ENCODE results near the gene PEX5L. TPM values are rescaled to one million over a fixed set of nuclear protein-coding genes. Genes with fewer than 3 reads are reported as not detected.
A peak's percentile ranks its signal among the peaks of the same experiment; 100 is the strongest.

The PEX5L gene
- total RNA-seq, 2 donors from 2014 or later, result not detected

- Histone ChIP-seq H3K4me1 (ENCODE audit: control insufficient read depth in 1 of 2, low read depth in 2 of 2) (no peaks in the 10 kb centered on the region), H3K27me3 (replicated peaks; ENCODE audit: insufficient read depth) (no peaks in the 10 kb centered on the region), H3K4me3 (no peak overlapping the region), H3K27ac (no peak overlapping the region), H3K36me3 (no peaks in the 10 kb centered on the region), H3K9me3 (no peaks in the 10 kb centered on the region)
- no peak for TF ChIP-seq CTCF (IDR thresholded peaks at IDR 0.05)
- no peak for DNase-seq (ENCODE audit: low spot score)
- no peak for ATAC-seq (ENCODE audit: insufficient number of reproducible peaks, low FRiP score, low read depth)
Measured at GRCh38 chr3:179949412-179949811, 87.3 kb downstream of the PEX5L start.

GRCh38 chr3:179948740-179949139, 88.0 kb downstream of the PEX5L start:
- ATAC-seq (ENCODE audit: insufficient number of reproducible peaks, low FRiP score, low read depth) (no peak), DNase-seq (ENCODE audit: low spot score) (no peak)
- no peaks in the 10 kb centered on the region for H3K9me3 ChIP-seq
- no peaks in the 10 kb centered on the region for H3K27me3 ChIP-seq (replicated peaks; ENCODE audit: insufficient read depth)
- H3K4me3 ChIP-seq, result no peak overlapping the region
- no peaks in the 10 kb centered on the region for H3K36me3 ChIP-seq
- no peaks in the 10 kb centered on the region for H3K4me1 ChIP-seq (ENCODE audit: control insufficient read depth in 1 of 2, low read depth in 2 of 2)
- H3K27ac ChIP-seq, result no peak overlapping the region
- no peak for TF ChIP-seq CTCF (IDR thresholded peaks at IDR 0.05)

- no peaks in the 10 kb centered on the region for H3K4me1 ChIP-seq (ENCODE audit: control insufficient read depth in 1 of 2, low read depth in 2 of 2)
- H3K27me3 ChIP-seq (replicated peaks; ENCODE audit: insufficient read depth), result no peaks in the 10 kb centered on the region
- no peaks in the 10 kb centered on the region for H3K36me3 ChIP-seq
- ATAC-seq (ENCODE audit: insufficient number of reproducible peaks, low FRiP score, low read depth) (no peak), DNase-seq (ENCODE audit: low spot score) (no peak)
- TF ChIP-seq CTCF (IDR thresholded peaks at IDR 0.05), result no peak
- H3K27ac ChIP-seq, result no peak overlapping the region
- H3K9me3 ChIP-seq, result no peaks in the 10 kb centered on the region
- no peak overlapping the region for H3K4me3 ChIP-seq
Measured at GRCh38 chr3:179945569-179945968, 91.2 kb downstream of the PEX5L start.

GRCh38 chr3:179943117-179943880, 93.4 kb downstream of the PEX5L start:
- ATAC-seq (ENCODE audit: insufficient number of reproducible peaks, low FRiP score, low read depth) (no peak), DNase-seq (ENCODE audit: low spot score) (no peak)
- TF ChIP-seq CTCF (IDR thresholded peaks at IDR 0.05), result no peak
- Histone ChIP-seq H3K4me3 (no peak overlapping the region), H3K27me3 (replicated peaks; ENCODE audit: insufficient read depth) (no peaks in the 10 kb centered on the region), H3K27ac (no peak overlapping the region), H3K4me1 (ENCODE audit: control insufficient read depth in 1 of 2, low read depth in 2 of 2) (no peaks in the 10 kb centered on the region), H3K9me3 (no peaks in the 10 kb centered on the region), H3K36me3 (no peaks in the 10 kb centered on the region)

GRCh38 chr3:179942553-179943075, 94.1 kb downstream of the PEX5L start:
- H3K36me3 ChIP-seq, result no peaks in the 10 kb centered on the region
- H3K4me3 ChIP-seq, result peak overlapping the region; percentile 19
- ATAC-seq (ENCODE audit: insufficient number of reproducible peaks, low FRiP score, low read depth) (no peak), DNase-seq (ENCODE audit: low spot score) (no peak)
- H3K27me3 ChIP-seq (replicated peaks; ENCODE audit: insufficient read depth), result no peaks in the 10 kb centered on the region
- H3K4me1 ChIP-seq (ENCODE audit: control insufficient read depth in 1 of 2, low read depth in 2 of 2), result no peaks in the 10 kb centered on the region
- TF ChIP-seq CTCF (IDR thresholded peaks at IDR 0.05), result no peak
- no peak overlapping the region for H3K27ac ChIP-seq
- no peaks in the 10 kb centered on the region for H3K9me3 ChIP-seq

All from thoracic aorta (tissue), 2 donors.